HT1080 (cell line): ENCODE results near the gene EBP. TPM values are rescaled to one million over a fixed set of nuclear protein-coding genes. Genes with fewer than 3 reads are reported as not detected.
"Not testable (repeated sequence)": the region's sequence is repeated elsewhere in the genome, so short reads cannot be mapped to it uniquely, and the experiment has no call there.

ENCODE experiments used
- DNase-seq: peaks from one replicate; pipeline ENCODE4 v3.0.0-alpha.2; 2015; ENCODE audit warnings: low read depth
- total RNA-seq: library from RNA; depleted of rRNA; stranded (reverse); fragments of >200 nt; shearing (Covaris generic); gene quantifications from 2 replicates; pipeline ENCODE4 v1.2.3, GENCODE V29; 2014

The EBP gene
- total RNA-seq, 1 experiment from 2014 or later = 129 TPM

DNA sequence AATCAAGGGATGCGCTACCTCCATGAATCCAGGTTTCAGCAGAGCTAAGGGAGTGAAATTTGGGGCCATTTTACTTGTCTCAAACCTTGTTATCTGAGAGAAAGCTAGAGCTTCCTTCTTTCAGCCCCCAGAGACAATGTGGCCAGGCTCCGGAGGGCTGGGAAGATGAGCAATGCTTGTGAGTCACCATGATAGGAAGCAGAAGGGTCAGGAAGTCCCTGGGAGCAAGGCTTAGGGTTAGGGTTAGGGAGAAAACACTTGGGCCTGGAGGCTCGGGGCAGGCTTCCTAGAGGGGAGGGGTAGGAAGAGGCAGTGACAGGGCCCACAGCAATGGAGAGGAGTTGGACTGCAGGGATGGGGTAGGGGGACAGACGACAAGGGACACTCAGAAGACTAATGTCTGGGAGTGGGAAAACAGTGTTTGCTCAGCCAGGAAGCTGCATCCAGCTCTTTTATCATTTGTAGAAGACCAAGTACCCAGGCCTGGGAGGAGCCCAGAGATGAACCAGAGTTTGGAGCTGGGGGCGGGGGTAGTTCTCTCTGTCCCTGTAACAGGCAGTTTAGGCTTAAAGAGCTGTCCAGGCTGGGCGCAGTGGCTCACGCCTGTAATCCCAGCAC, 29.2 kb upstream of the EBP start:
- peak; percentile 75 for DNase-seq

DNA sequence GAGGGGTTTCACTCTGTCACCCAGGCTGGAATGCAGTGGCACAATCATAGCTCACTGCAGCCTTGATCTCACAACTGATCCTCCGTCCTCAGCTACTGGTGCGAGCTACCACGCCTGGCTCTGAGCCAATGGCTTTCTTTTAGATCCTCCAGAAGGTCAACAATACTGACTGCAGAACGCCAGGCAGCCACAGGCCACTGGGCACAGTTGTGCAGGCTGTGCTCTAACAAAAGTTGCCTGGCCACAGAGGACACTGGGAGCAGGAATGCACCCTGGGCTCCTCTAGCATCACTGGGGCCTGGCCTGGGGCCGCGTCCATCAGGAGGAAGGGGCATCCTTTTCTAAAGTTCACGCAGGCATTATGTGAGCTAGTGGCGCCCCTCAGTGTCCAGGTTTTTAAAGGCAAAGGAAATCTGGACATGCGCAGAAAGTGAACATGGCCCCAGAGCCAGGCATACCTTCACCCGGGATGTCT, 27.7 kb upstream of the EBP start:
- DNase-seq = no peak

GRCh38 chrX:48496660-48497059, 24.9 kb upstream of the EBP start:
- no peak for DNase-seq

GRCh38 chrX:48497871-48498270, 23.7 kb upstream of the EBP start:
- peak; percentile 15 for DNase-seq

DNA sequence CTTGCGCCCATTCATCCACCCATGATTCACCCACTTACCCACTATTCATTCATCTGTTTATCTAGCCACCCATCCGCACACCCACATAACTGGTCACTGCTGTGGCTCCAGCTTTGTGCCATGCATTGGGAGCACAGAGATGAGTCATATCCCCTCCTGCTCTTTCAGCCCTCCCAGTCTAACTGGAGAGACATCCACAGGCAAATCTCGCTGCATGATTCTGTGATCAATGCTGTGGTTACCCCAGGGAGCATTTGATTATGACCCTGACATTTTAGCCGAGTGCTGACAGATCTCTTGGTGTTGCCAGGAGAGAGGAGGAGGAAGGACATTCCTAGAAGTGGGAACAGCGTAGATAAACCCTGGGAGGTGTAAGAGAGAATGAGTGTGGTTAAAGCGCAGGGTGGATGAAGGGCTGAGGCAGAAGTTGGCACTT, 23.2 kb upstream of the EBP start:
- peak; percentile 95 for DNase-seq

- DNase-seq = no peak
Observed at GRCh38 chrX:48504261-48504660, 17.3 kb upstream of the EBP start.

DNA sequence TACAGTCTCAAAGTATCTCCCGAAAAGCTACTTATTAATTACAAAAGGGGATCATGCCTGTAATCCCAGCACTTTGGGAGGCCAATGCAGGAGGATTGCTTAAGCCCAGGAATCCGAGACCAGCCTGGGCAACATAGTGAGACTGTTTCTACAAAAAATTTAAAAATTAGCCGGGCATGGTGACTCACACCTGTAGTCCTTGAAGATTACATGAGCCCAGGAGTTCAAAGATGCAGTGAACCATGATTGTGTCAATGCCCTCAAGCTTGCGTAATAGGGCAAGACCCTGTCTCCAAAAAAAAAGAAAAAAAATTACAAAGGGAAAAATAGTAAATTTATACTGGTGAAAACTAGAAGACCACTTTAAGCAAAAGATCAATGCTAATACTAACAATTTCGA, 16.1 kb upstream of the EBP start:
- DNase-seq = no peak

GRCh38 chrX:48507246-48507645, 14.4 kb upstream of the EBP start:
- no peak for DNase-seq

DNA sequence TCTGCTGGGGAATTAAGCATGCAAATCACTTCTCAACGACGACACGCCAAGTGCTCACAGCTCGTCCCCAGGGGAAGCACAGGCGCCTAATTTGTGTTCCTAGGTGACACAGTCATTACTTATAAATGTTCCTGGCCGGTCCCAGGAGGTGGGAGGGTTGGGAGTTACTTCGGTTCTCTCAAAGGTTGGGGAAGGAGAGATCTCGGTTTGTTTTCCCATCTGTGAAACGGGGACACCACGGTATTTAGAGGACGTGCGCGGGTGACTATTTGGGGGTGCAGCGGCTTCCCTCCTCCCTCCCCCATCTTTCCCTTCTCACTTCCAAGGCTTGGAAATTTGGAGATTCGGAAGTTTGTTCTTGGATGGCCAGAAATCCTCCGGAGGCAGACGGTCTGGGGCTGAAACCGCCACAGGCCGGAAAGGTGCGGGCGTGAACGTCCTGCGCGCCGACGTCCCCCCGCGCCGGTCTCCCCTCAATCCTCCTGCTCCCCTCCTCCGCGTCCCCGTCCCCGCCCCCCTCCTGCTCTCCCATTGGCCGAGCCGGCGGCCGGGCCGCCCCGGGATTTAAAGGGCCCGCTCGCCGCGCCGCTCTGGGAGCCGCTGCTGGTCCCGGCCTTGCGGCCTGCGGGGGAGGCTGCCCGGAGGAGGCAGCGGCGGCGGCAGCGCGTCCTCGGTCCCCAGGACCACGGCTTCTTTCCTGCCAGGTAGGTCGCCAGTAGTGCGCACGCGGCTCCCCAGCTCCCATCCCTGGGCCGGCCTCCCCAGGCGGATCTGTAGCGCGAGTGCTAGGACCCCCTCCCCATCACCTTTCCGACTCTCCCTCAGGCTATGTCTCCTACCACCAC, 13.0 kb upstream of the EBP start, which contains the start of gene PORCN:
Gene PORCN, plus strand, starts transcription at position 593 of the 845 bp plus-strand sequence. CDS start 829 bp downstream, outside the sequence.
- peak; percentile 54 for DNase-seq

GRCh38 chrX:48509245-48509590, 12.4 kb upstream of the EBP start:
- DNase-seq = no peak

- no peak for DNase-seq
Observed at GRCh38 chrX:48509619-48510018, 12.0 kb upstream of the EBP start.

- DNase-seq = peak; percentile 38
Observed at GRCh38 chrX:48511560-48511959, 10.0 kb upstream of the EBP start.

GRCh38 chrX:48512371-48512935, 9.2 kb upstream of the EBP start:
- DNase-seq = no peak

GRCh38 chrX:48513670-48514069, 7.9 kb upstream of the EBP start:
- DNase-seq = no peak

DNA sequence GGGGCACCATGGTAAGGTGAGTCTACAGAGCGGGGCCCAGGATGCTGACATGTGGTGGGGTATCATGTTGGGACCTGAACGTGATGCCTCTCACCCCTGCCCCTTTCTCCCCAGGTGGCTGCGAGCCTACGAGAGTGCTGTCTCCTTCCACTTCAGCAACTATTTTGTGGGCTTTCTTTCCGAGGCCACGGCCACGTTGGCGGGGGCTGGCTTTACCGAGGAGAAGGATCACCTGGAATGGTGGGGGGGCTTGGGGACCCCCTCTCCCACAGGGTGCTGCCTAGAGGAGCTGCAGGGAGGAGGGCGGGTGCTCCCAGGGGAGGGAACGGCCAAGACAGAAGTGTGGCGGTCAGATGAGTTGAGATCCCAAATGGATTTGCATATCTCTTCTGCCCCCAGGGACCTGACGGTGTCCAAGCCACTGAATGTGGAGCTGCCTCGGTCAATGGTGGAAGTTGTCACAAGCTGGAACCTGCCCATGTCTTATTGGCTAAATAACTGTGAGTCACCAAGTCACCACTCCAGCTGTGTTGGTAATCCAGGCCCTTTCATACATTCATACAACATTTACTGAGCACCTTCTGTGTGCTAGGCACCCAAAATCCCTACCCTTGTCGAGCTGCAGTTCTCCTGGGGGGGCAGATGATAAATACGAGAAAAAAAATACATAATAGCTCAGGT, 7.3 kb upstream of the EBP start:
- DNase-seq = no peak

- no peak for DNase-seq
Observed at GRCh38 chrX:48514868-48515460, 6.6 kb upstream of the EBP start.

- no peak for DNase-seq
Observed at GRCh38 chrX:48515842-48516241, 5.8 kb upstream of the EBP start.

DNA sequence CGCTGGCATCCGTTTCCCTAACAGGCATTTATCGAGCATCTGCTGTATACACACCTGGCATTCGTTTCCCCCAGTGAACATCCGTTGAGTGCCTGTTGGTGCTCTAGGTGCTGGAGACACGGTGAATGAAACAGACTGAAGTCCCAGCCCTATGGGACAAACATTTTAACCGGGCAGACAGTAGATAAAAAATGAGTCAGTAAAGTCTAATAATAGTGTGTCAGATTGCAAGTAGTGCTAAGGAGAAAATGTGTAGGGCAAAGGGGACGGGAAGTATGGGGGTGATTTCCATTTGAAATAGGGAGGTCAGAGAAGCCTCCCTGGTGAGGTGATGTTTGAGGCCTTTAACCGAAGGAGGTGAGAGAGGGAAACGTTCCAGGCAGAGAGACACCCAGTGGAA, 5.3 kb upstream of the EBP start:
- DNase-seq = no peak

GRCh38 chrX:48516987-48517386, 4.6 kb upstream of the EBP start:
- DNase-seq = no peak

GRCh38 chrX:48519481-48519880, 2.1 kb upstream of the EBP start:
- not testable (repeated sequence) for DNase-seq

DNA sequence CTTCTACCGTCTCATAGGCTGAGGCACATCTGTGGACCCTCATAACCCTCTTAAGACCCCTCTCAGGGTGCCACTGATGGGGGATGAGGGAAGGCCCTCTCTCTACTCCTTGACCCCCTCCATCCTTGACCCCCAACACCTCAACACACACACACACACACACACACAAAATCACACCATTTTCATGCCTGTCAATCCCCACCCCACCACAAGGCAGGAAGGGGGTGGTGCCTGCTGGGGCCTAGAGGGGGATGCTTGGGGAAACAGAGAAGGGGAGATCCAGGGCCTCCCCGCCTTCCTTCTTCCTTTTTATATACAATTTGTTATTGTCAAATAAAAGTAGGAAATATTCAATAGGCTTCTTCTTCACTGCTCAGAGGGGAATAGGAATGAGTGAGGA, 1.2 kb upstream of the EBP start:
- DNase-seq = no peak

- DNase-seq = peak; percentile 38
Observed at GRCh38 chrX:48520976-48521352, 644 bp upstream of the EBP start.
